SU-DHL-6 (cell line): ENCODE data around the gene NTSR1.

Experiments used
- EZH2phosphoT487 ChIP-seq: fragments of 200-600 bp; sonication (generic), shearing (Covaris generic); conservative IDR thresholded peaks from 2 replicates; pipeline ENCODE4 v1.6.1; 2018; ENCODE audit warnings: mild to moderate bottlenecking, antibody characterized with exemption, low read length, moderate library complexity, mixed read lengths
- TF ChIP-seq, protein P1 (sequence below): fragments of 200-600 bp; sonication (generic); IDR thresholded peaks from one replicate; pipeline ENCODE4 v1.5.1; 2017; ENCODE audit warnings: antibody characterized with exemption, mild to moderate bottlenecking, low read length, moderate library complexity; ENCODE audit not compliant: insufficient read depth, poor library complexity, severe bottlenecking

GRCh38 chr20:62751551-62752150 lies 43.0 kb downstream of the NTSR1 start:
- TF ChIP-seq, protein P1, sequence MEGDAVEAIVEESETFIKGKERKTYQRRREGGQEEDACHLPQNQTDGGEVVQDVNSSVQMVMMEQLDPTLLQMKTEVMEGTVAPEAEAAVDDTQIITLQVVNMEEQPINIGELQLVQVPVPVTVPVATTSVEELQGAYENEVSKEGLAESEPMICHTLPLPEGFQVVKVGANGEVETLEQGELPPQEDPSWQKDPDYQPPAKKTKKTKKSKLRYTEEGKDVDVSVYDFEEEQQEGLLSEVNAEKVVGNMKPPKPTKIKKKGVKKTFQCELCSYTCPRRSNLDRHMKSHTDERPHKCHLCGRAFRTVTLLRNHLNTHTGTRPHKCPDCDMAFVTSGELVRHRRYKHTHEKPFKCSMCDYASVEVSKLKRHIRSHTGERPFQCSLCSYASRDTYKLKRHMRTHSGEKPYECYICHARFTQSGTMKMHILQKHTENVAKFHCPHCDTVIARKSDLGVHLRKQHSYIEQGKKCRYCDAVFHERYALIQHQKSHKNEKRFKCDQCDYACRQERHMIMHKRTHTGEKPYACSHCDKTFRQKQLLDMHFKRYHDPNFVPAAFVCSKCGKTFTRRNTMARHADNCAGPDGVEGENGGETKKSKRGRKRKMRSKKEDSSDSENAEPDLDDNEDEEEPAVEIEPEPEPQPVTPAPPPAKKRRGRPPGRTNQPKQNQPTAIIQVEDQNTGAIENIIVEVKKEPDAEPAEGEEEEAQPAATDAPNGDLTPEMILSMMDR, result no peak
- no peak for TF ChIP-seq EZH2phosphoT487
